NCI-H1048 (cell line): ENCODE results near the gene SELENOM.
A peak's percentile ranks its signal among the peaks of the same experiment; 100 is the strongest.

Experiments
- DNase-seq: peaks from one replicate; lab custom pipeline; 2025; lab: John Stamatoyannopoulos, UW

Gene SELENOM, protein sequence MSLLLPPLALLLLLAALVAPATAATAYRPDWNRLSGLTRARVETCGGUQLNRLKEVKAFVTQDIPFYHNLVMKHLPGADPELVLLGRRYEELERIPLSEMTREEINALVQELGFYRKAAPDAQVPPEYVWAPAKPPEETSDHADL

GRCh38 chr22:31107178-31107893 lies at the start of gene SELENOM:
SELENOM (minus strand) TSS chr22:31107568; CDS start chr22:31107505, 63 bp downstream.
- peak; percentile 93 for DNase-seq

DNA sequence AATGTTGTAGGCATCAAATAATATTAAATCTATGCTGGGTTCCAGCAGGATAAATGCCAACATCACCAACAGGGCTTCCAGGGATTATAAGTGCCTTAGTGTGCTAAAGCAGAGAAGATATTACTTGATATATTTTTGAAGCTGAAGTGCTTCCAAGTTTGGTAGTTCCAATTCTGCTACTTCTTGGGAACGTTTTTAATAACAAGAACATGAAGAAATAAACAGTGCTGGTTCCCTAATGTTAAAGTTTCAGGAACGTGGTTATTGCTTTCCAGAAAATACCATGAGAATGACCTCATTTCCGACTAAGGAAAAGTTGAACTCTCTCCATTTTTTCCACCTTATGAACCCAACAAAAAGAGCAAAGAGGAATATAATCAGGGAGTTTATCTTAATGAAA lies 48.1 kb upstream of the SELENOM start:
- DNase-seq: no peak

GRCh38 chr22:31154975-31155374 lies 47.6 kb upstream of the SELENOM start:
- DNase-seq: no peak

- DNase-seq: no peak
These were observed 46.0 kb upstream of the SELENOM start for GRCh38 chr22:31153357-31153756.

GRCh38 chr22:31151872-31152271 lies 44.5 kb upstream of the SELENOM start:
- no peak for DNase-seq

GRCh38 chr22:31150615-31151014 lies 43.2 kb upstream of the SELENOM start:
- DNase-seq: no peak

GRCh38 chr22:31148953-31149627 lies 41.7 kb upstream of the SELENOM start:
- no peak for DNase-seq

GRCh38 chr22:31148488-31148887 lies 41.1 kb upstream of the SELENOM start:
- DNase-seq: no peak

- no peak for DNase-seq
These were observed 36.9 kb upstream of the SELENOM start for GRCh38 chr22:31144223-31144622.

DNA sequence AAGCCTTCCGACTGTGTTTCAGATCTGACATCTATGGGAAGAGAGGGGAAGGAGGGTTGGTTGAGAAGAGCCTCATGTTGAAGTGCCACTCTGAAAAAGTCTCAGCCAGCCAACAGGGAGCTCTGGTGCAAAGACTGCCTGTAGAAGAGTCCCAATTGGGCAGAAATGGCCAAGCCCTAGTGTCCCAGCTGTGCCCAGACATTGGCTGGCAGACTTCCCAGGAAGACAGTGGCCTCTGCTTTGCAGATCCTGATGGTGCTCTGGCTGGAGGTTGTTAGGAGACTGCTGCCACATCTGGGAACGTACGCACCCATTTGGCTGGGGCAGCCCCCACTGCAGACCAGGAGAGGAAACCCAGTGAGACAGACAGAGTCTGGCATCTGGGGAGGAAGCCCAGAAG lies 36.2 kb upstream of the SELENOM start:
- DNase-seq: no peak

DNA sequence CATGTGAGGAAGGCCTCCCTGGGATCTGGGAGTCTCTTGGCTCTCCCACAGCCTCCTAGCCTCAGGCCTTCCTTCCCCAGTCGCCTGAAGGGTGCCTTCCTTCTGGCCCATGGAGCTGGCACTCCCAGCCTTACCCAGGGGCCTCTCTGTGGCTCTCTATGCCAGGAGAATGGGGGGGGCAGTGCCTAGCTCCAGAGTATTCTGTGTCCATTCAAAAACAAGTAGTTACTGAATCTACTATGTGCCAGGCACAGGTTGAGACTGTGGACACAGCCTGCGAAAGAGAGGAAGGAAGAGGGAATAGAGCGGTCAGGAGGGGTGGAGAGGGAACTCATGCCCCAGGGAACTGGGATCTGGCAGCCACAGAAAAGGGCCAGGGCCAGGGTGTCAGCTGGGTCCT lies 35.7 kb upstream of the SELENOM start:
- DNase-seq: no peak

- DNase-seq: no peak
These were observed 34.9 kb upstream of the SELENOM start for GRCh38 chr22:31142285-31142684.

- DNase-seq: no peak
These were observed 34.2 kb upstream of the SELENOM start for GRCh38 chr22:31141551-31141950.

GRCh38 chr22:31140746-31141145 lies 33.4 kb upstream of the SELENOM start:
- no peak for DNase-seq

DNA sequence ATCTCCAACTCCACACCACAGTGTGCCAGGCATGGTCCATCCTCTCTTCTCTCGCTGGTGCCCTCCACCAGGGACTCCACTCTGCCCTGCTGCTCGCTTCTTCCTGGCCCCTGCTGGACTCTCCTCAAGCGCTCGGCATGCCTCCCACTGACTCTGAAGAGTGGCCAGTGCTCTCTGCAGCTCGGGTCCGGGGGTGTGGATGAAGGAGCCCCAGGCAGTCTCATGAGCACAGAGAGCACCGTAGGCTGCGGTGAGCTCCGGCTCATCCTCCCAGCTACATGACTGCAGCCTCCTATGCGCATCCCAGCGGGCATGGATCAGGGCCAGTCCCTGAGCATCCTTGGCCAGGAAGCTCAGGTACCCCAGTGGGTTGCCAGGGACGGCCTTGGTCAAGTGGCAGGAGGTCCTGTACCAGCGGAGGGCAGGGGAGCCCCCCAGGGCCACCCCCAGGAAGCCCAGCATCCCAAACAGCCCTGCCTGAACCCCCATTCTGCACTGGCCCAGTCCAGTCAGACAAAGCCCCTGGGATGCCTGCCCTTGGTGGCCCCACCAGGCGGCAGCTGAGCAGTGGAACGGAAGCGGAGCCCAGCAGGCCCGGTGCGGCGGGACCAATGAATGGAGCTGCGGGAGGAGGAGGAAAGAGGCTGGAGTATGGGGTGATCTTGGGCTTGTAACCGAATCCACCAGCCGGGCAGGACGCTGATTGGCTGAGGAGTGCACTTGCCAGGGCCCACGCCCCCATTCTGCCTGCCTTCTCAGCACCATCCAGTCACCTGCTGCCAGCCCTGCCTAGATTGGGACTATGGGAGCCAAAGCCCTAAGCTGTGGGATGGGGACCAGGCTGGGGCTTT lies 32.7 kb upstream of the SELENOM start, which contains the start of gene PLA2G3:
PLA2G3 (minus strand) TSS at position 643 of the 851 bp plus-strand sequence; CDS start at position 489, 154 bp downstream.
- DNase-seq: no peak

- DNase-seq: no peak
These were observed 31.7 kb upstream of the SELENOM start for GRCh38 chr22:31139066-31139465.

- DNase-seq: no peak
These were observed 30.8 kb upstream of the SELENOM start for GRCh38 chr22:31138126-31138525.

GRCh38 chr22:31137721-31138120 lies 30.4 kb upstream of the SELENOM start:
- no peak for DNase-seq

- no peak for DNase-seq
These were observed 29.3 kb upstream of the SELENOM start for GRCh38 chr22:31136711-31137110.

DNA sequence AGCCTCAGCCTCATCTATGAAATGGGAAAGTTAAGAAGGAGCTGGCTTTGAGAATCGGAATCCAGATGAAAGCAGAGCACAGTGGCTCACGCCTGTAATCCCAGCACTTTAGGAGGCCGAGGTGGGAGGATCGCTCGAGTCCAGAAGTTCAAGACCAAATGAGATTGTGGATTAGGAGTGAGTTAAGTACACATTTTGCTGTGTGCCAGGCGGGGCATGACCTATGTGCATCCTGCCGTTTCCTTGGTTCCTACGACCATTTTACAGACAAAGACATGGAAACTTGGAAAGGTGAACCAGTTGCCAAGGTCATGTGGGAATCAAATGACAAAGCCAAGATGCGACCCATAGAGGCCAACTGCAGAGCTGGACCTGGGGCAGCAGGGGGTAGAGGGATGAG lies 28.8 kb upstream of the SELENOM start:
- no peak for DNase-seq

GRCh38 chr22:31135706-31136105 lies 28.3 kb upstream of the SELENOM start:
- no peak for DNase-seq

GRCh38 chr22:31134688-31135087 lies 27.3 kb upstream of the SELENOM start:
- no peak for DNase-seq
